Trophoblast cell (in vitro differentiated cells and primary cell): ENCODE data around the gene HOXC11.

Source experiments
- DNase-seq, 2 donors: peaks; one replicate each; pipeline ENCODE4 v3.0.0-alpha.2; 2016
- H2AFZ ChIP-seq: 2 replicates; pipeline ENCODE4 v1.6.1; 2013; ENCODE audit warnings: low read length, moderate library complexity, mild to moderate bottlenecking; ENCODE audit not compliant: insufficient read depth, poor library complexity
- H2AK5ac ChIP-seq: 2 replicates; pipeline ENCODE4 v1.6.1; 2013; ENCODE audit warnings: mild to moderate bottlenecking, low read length
- H2BK120ac ChIP-seq: 2 replicates; pipeline ENCODE4 v1.6.1; 2013; ENCODE audit warnings: low read length, mild to moderate bottlenecking, moderate library complexity; ENCODE audit not compliant: insufficient read depth, poor library complexity
- H2BK12ac ChIP-seq: 2 replicates; pipeline ENCODE4 v1.6.1; 2013; ENCODE audit warnings: mild to moderate bottlenecking, low read length, moderate library complexity
- H2BK5ac ChIP-seq: 2 replicates; pipeline ENCODE4 v1.6.1; 2013; ENCODE audit warnings: low read length, low read depth, moderate library complexity, mild to moderate bottlenecking; ENCODE audit not compliant: poor library complexity
- H3K14ac ChIP-seq: 2 replicates; pipeline ENCODE4 v1.6.1; 2013; ENCODE audit warnings: mild to moderate bottlenecking, low read length
- H3K18ac ChIP-seq: 2 replicates; pipeline ENCODE4 v1.6.1; 2013; ENCODE audit warnings: mild to moderate bottlenecking, low read length
- H3K23ac ChIP-seq: 2 replicates; pipeline ENCODE4 v1.6.1; 2013; ENCODE audit warnings: low read length
- H3K27ac ChIP-seq: 2 replicates; pipeline ENCODE4 v1.5.1; 2013; ENCODE audit warnings: low read depth, mild to moderate bottlenecking, inconsistent platforms, low read length, moderate library complexity
- H3K27me3 ChIP-seq: 2 replicates; pipeline ENCODE4 v1.6.1; 2013; ENCODE audit warnings: inconsistent platforms, mild to moderate bottlenecking, low read length, moderate library complexity; ENCODE audit not compliant: insufficient read depth
- H3K36me3 ChIP-seq, 2 experiments: 1 replicate in 1 of 2; 2 replicates in 1 of 2; pipeline ENCODE4 v1.6.1; 2013; ENCODE audit warnings: low read length in 2 of 2, mild to moderate bottlenecking in 2 of 2, moderate library complexity in 1 of 2; ENCODE audit not compliant: insufficient read depth in 2 of 2, control insufficient read depth in 1 of 2
- H3K4ac ChIP-seq: 2 replicates; pipeline ENCODE4 v1.6.1; 2013; ENCODE audit warnings: low read depth, mild to moderate bottlenecking, low read length, moderate library complexity
- H3K4me1 ChIP-seq, 2 experiments: 1 replicate in 1 of 2; 2 replicates in 1 of 2; pipeline ENCODE4 v1.6.1; 2013; ENCODE audit warnings: low read length in 2 of 2, mild to moderate bottlenecking in 2 of 2, moderate library complexity in 1 of 2; ENCODE audit not compliant: insufficient read depth in 2 of 2, control insufficient read depth in 1 of 2
- H3K4me2 ChIP-seq: 2 replicates; pipeline ENCODE4 v1.6.1; 2013; ENCODE audit warnings: inconsistent platforms, mild to moderate bottlenecking, low read length, moderate library complexity
- H3K4me3 ChIP-seq: 2 replicates; pipeline ENCODE4 v1.5.1; 2013; ENCODE audit warnings: mild to moderate bottlenecking, low read depth, low read length, inconsistent platforms
- H3K79me1 ChIP-seq: one replicate; pipeline ENCODE4 v1.6.1; 2013; ENCODE audit warnings: low read length
- H3K79me2 ChIP-seq: 2 replicates; pipeline ENCODE4 v1.6.1; 2013; ENCODE audit warnings: low read length, mild to moderate bottlenecking; ENCODE audit not compliant: control insufficient read depth, insufficient read depth, poor library complexity
- H3K9ac ChIP-seq: 2 replicates; pipeline ENCODE4 v1.6.1; 2013; ENCODE audit warnings: mild to moderate bottlenecking, low read length
- H3K9me3 ChIP-seq: 2 replicates; pipeline ENCODE4 v1.6.1; 2013; ENCODE audit warnings: low read depth, mild to moderate bottlenecking, control low read depth, inconsistent platforms, low read length; ENCODE audit not compliant: insufficient read depth
- H4K12ac ChIP-seq: 2 replicates; pipeline ENCODE4 v1.6.1; 2013; ENCODE audit warnings: low read depth, mild to moderate bottlenecking, low read length, moderate library complexity
- H4K8ac ChIP-seq: 2 replicates; pipeline ENCODE4 v1.6.1; 2013; ENCODE audit warnings: low read depth, mild to moderate bottlenecking, low read length, moderate library complexity
- H4K91ac ChIP-seq: one replicate; pipeline ENCODE4 v1.6.1; 2013; ENCODE audit warnings: low read depth, mild to moderate bottlenecking, low read length, moderate library complexity
- WGBS: extraction: QIAGEN DNeasy Blood & Tissue Kit; methylation state at CpG from one replicate; pipeline ENCODE4 v1.1.7; 2013; ENCODE audit warnings: missing lambda C conversion rate; ENCODE audit not compliant: insufficient read length, insufficient coverage; ENCODE audit errors: extremely low coverage; 5-methylcytosine and 5-hydroxymethylcytosine counted together

The HOXC11 gene

DNA sequence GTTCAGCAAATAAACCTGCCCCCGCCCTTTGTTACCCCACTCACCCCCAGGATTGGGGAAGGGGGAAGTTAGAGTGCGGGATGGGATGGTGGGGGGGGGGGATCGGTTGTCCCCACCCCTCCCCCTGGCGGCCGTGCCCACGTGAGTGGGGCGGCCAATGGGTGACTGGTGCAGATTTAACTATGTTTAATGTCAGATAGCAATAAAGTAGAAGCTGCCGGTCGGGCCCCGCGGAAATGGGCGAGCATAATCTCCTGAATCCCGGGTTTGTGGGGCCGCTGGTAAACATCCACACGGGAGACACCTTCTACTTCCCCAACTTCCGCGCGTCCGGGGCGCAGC lies 18.3 kb upstream of the HOXC11 start, which contains the start of gene HOXC12:
Gene HOXC12 (plus strand): TSS at position 210 of the 342 bp plus-strand sequence. CDS start 27 bp downstream, at position 237.
- WGBS: no CpG with 5 or more reads among the region's 20 CpGs
- no peaks in the 10 kb centered on the region for H3K79me2 ChIP-seq
- no peak within 1 kb of the TSS for H2AK5ac ChIP-seq
- H3K9me3 ChIP-seq: peaks cover 18% of the 10 kb centered on the region
- no peak for DNase-seq
- H3K9ac ChIP-seq: no peak within 1 kb of the TSS
- H3K4me3 ChIP-seq: no peak within 1 kb of the TSS
- peak within 1 kb of the TSS; percentile 1 for H3K4me2 ChIP-seq
- H3K27ac ChIP-seq: no peak within 1 kb of the TSS
- H3K79me1 ChIP-seq: no peaks in the 10 kb centered on the region
- no peak within 1 kb of the TSS for H2BK120ac ChIP-seq
- no peak within 1 kb of the TSS for H2BK5ac ChIP-seq
- no peak within 1 kb of the TSS for H3K14ac ChIP-seq
- no peak within 1 kb of the TSS for H4K91ac ChIP-seq
- H3K4ac ChIP-seq: no peak within 1 kb of the TSS
- H3K4me1 ChIP-seq: peaks cover 18 to 21% of the 10 kb centered on the region in 2 experiments
- H3K36me3 ChIP-seq: no peaks in the 10 kb centered on the region
- H3K18ac ChIP-seq: peak within 1 kb of the TSS; percentile 49
- H3K27me3 ChIP-seq: peaks cover 92% of the 10 kb centered on the region
- H4K12ac ChIP-seq: no peak within 1 kb of the TSS
- H4K8ac ChIP-seq: no peak within 1 kb of the TSS
- no peak within 1 kb of the TSS for H3K23ac ChIP-seq
- no peak within 1 kb of the TSS for H2AFZ ChIP-seq
- H2BK12ac ChIP-seq: no peak within 1 kb of the TSS

DNA sequence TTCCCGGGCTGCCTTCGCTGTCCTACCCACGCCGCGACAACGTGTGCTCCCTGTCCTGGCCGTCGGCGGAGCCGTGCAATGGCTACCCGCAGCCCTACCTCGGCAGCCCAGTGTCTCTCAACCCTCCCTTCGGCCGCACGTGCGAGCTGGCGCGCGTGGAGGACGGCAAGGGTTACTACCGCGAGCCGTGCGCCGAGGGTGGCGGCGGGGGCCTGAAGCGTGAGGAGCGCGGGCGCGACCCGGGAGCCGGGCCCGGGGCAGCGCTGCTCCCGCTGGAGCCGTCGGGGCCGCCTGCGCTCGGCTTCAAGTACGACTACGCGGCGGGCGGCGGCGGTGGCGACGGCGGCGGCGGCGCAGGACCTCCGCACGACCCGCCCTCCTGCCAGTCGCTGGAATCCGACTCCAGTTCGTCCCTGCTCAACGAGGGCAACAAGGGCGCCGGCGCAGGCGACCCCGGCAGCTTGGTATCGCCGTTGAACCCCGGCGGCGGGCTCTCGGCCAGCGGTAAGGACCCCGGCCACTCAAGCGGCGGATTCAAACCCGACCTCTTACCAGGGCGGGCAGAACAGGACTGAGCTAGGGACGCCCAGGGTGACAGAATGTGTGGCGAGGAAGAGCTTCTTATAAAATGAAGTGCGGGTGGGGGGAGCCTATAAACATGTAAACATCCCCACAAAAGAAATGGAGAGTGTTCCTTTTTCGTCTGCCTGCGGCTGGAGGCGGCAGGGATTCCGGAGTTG lies 17.7 kb upstream of the HOXC11 start:
- Histone ChIP-seq H3K4me2 (peak overlapping the region; percentile 1), H3K18ac (peak overlapping the region; percentile 49), H2BK120ac (no peak overlapping the region), H2AK5ac (no peak overlapping the region), H3K9me3 (peaks cover 16% of the 10 kb centered on the region), H3K79me1 (no peaks in the 10 kb centered on the region), H2BK5ac (no peak overlapping the region), H2BK12ac (no peak overlapping the region), H3K27me3 (peaks cover 92% of the 10 kb centered on the region), H3K9ac (no peak overlapping the region), H3K36me3 (no peaks in the 10 kb centered on the region), H4K8ac (no peak overlapping the region), H3K4me1 (peaks cover 13 to 16% of the 10 kb centered on the region in 2 experiments), H3K4ac (no peak overlapping the region), H3K79me2 (no peaks in the 10 kb centered on the region), H4K91ac (no peak overlapping the region), H4K12ac (no peak overlapping the region), H2AFZ (no peak overlapping the region), H3K14ac (no peak overlapping the region), H3K27ac (no peak overlapping the region), H3K23ac (no peak overlapping the region), H3K4me3 (no peak overlapping the region)
- no peak for DNase-seq
- WGBS: no CpG with 5 or more reads among the region's 86 CpGs

DNA sequence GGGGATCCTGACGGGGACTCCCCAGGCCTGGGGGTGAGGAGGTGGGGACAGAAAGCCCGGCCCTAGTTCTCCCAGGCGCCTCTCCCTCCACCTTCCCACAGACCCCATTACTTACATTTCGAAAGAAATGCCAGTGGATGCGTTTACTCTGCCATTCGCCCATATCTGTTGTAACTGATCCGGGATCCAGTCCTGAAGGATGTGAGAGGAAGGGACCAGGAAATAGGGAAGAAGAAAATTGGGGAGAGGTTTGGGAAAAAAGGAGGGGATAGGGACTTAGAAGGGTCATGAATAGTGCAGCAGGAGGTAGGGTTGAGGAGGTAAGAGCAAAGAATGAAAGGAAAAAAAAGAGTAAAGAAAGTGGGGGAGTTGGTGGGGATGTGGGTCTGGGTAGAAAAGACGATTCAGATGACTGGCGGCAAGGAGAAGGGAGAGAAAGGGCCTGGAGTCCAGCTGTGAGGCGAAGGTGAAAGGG lies 17.1 kb upstream of the HOXC11 start:
- H2AK5ac ChIP-seq: no peak overlapping the region

DNA sequence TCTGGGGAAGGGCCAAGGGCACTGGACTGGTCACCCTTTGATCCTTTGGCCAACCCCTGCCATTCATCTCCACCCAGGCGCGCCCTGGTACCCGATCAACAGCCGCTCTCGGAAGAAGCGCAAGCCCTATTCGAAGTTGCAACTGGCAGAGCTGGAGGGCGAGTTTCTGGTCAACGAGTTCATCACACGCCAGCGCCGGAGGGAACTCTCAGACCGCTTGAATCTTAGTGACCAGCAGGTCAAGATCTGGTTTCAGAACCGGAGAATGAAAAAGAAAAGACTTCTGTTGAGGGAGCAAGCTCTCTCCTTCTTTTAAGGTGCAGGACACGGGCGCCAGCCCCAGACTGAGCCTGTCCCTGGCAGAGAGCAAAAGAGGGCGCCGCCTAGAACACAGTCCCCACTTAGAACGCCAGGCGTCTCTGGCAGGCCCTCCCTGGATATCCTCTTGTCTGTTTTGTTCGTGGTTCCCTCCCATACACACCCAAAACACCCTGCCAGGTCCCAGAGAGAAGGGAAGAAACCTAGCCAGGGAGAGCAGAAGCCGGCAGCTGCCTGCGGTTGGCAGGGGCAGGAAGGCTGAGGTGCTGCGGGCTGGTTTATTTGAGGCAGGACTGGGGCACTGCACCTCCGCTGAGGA lies 16.6 kb upstream of the HOXC11 start:
- Histone ChIP-seq H3K4me1 (peaks cover 11 to 20% of the 10 kb centered on the region in 2 experiments), H2BK120ac (no peak overlapping the region), H3K27ac (no peak overlapping the region), H3K4me3 (no peak overlapping the region), H3K79me1 (no peaks in the 10 kb centered on the region), H4K91ac (no peak overlapping the region), H2AFZ (no peak overlapping the region), H3K79me2 (no peaks in the 10 kb centered on the region), H3K36me3 (no peaks in the 10 kb centered on the region), H3K27me3 (peaks cover 92% of the 10 kb centered on the region), H2BK5ac (no peak overlapping the region), H4K8ac (no peak overlapping the region), H3K18ac (no peak overlapping the region), H3K9ac (no peak overlapping the region), H3K23ac (no peak overlapping the region), H3K14ac (no peak overlapping the region), H3K4ac (no peak overlapping the region), H3K9me3 (peaks cover 16% of the 10 kb centered on the region), H2AK5ac (no peak overlapping the region), H3K4me2 (no peak overlapping the region), H4K12ac (no peak overlapping the region), H2BK12ac (no peak overlapping the region)
- no peak for DNase-seq
- WGBS: no CpG with 5 or more reads among the region's 25 CpGs

More for the DNA sequence above, 17.1 kb upstream of the HOXC11 start:
- Histone ChIP-seq H3K18ac (no peak overlapping the region), H2BK120ac (no peak overlapping the region), H3K23ac (no peak overlapping the region), H2BK5ac (no peak overlapping the region), H3K4me3 (no peak overlapping the region), H3K36me3 (no peaks in the 10 kb centered on the region), H3K9me3 (peaks cover 16% of the 10 kb centered on the region), H4K8ac (no peak overlapping the region), H3K27me3 (peaks cover 92% of the 10 kb centered on the region), H3K4ac (no peak overlapping the region), H2BK12ac (no peak overlapping the region), H3K79me1 (no peaks in the 10 kb centered on the region), H3K4me1 (peaks cover 11 to 15% of the 10 kb centered on the region in 2 experiments), H4K12ac (no peak overlapping the region), H3K4me2 (no peak overlapping the region), H3K79me2 (no peaks in the 10 kb centered on the region), H3K14ac (no peak overlapping the region), H3K27ac (no peak overlapping the region), H3K9ac (no peak overlapping the region), H2AFZ (no peak overlapping the region), H4K91ac (no peak overlapping the region)
- DNase-seq: no peak
- no CpG with 5 or more reads among the region's 10 CpGs for WGBS
